Measurements from ENCODE around the gene CBLC. TPM values are rescaled to one million over a fixed set of nuclear protein-coding genes. Genes with fewer than 3 reads are reported as not detected.
"Not testable (repeated sequence)": the region's sequence is repeated elsewhere in the genome, so short reads cannot be mapped to it uniquely, and the experiment has no call there.

CBLC gene
- total RNA-seq, 1 experiment from 2014 or later, result 25.4 TPM

GRCh38 chr19:44822670-44823372 lies 45.1 kb downstream of the CBLC start:
- Histone ChIP-seq H3K36me3 (ENCODE audit: low read depth, low read length) (no peaks in the 10 kb centered on the region), H3K9me3 (ENCODE audit: low read length) (no peaks in the 10 kb centered on the region), H3K4me3 (ENCODE audit: low read length) (no peak overlapping the region), H3K79me2 (ENCODE audit: low read length) (no peaks in the 10 kb centered on the region), H3K9me2 (replicated peaks; ENCODE audit: low read length) (no peaks in the 10 kb centered on the region), H3K9ac (ENCODE audit: low read length) (no peak overlapping the region), H3K27me3 (ENCODE audit: low read length) (no peaks in the 10 kb centered on the region), H2AFZ (ENCODE audit: low read length) (no peak overlapping the region), H4K20me1 (ENCODE audit: low read length) (no peaks in the 10 kb centered on the region), H3F3A (ENCODE audit: low read length, unreplicated experiment) (no peaks in the 10 kb centered on the region), H3K4me2 (ENCODE audit: low read length) (no peak overlapping the region), H3K27ac (ENCODE audit: low read length) (no peak overlapping the region), H3K4me1 (ENCODE audit: insufficient read depth, low read length) (no peaks in the 10 kb centered on the region)
- TF ChIP-seq EZH2phosphoT487 (IDR thresholded peaks at IDR 0.05; ENCODE audit: borderline replicate concordance, low read length) (no peak), EZH2 (IDR thresholded peaks at IDR 0.05; ENCODE audit: low read length, unreplicated experiment) (no peak)
- TF ChIP-seq, protein P1, sequence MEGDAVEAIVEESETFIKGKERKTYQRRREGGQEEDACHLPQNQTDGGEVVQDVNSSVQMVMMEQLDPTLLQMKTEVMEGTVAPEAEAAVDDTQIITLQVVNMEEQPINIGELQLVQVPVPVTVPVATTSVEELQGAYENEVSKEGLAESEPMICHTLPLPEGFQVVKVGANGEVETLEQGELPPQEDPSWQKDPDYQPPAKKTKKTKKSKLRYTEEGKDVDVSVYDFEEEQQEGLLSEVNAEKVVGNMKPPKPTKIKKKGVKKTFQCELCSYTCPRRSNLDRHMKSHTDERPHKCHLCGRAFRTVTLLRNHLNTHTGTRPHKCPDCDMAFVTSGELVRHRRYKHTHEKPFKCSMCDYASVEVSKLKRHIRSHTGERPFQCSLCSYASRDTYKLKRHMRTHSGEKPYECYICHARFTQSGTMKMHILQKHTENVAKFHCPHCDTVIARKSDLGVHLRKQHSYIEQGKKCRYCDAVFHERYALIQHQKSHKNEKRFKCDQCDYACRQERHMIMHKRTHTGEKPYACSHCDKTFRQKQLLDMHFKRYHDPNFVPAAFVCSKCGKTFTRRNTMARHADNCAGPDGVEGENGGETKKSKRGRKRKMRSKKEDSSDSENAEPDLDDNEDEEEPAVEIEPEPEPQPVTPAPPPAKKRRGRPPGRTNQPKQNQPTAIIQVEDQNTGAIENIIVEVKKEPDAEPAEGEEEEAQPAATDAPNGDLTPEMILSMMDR (conservative IDR thresholded peaks at IDR 0.05; ENCODE audit: low read depth, low read length), result no peak
- intact Hi-C loops (cut with micrococcal nuclease), result no loop called here
- CTCF ChIA-PET, result no interaction called here
- no peak for DNase-seq
- ATAC-seq, result no peak
- POLR2A ChIA-PET (ENCODE audit: unreplicated experiment), result no interaction called here
- no TSS peak for BruUV-seq (replicated peaks)

- H3K27ac ChIP-seq (ENCODE audit: low read length), result no peak overlapping the region
- H3K36me3 ChIP-seq (ENCODE audit: low read depth, low read length), result no peaks in the 10 kb centered on the region
- ATAC-seq, result no peak
- no peak overlapping the region for H3K4me2 ChIP-seq (ENCODE audit: low read length)
- H3K9ac ChIP-seq (ENCODE audit: low read length), result no peak overlapping the region
- no peaks in the 10 kb centered on the region for H4K20me1 ChIP-seq (ENCODE audit: low read length)
- no TSS peak for BruUV-seq (replicated peaks)
- no peak for TF ChIP-seq EZH2 (IDR thresholded peaks at IDR 0.05; ENCODE audit: low read length, unreplicated experiment)
- intact Hi-C loops (cut with micrococcal nuclease), result no loop called here
- H3K4me3 ChIP-seq (ENCODE audit: low read length), result no peak overlapping the region
- H3K9me2 ChIP-seq (replicated peaks; ENCODE audit: low read length), result no peaks in the 10 kb centered on the region
- H3K79me2 ChIP-seq (ENCODE audit: low read length), result no peaks in the 10 kb centered on the region
- no peaks in the 10 kb centered on the region for H3K27me3 ChIP-seq (ENCODE audit: low read length)
- DNase-seq, result no peak
- ChIA-PET POLR2A (ENCODE audit: unreplicated experiment) (no interaction called here), CTCF (no interaction called here)
- H3K9me3 ChIP-seq (ENCODE audit: low read length), result no peaks in the 10 kb centered on the region
- H3F3A ChIP-seq (ENCODE audit: low read length, unreplicated experiment), result no peaks in the 10 kb centered on the region
- no peaks in the 10 kb centered on the region for H3K4me1 ChIP-seq (ENCODE audit: insufficient read depth, low read length)
- H2AFZ ChIP-seq (ENCODE audit: low read length), result no peak overlapping the region
Observed at GRCh38 chr19:44823373-44823698, 45.6 kb downstream of the CBLC start.

DNA sequence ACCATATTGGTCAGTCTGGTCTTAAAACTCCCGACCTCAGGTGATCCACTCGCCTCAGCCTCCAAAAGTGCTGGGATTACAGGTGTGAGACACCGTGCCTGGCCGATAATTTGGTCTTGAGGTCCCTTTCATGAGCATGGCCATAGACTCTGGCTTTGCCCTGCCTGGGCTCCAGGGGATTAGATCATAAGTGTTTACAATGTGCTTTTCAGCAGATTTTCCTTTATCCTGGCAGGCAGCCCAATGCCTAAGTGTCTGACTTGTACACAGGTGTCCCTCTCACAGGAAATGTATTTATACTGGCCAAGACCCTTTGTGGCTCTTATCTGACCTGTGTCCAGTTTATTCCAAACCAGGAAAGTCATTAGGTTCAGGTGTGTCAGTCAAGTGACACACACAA lies 47.1 kb downstream of the CBLC start:
- Histone ChIP-seq H3K4me3 (ENCODE audit: low read length) (no peak overlapping the region), H4K20me1 (ENCODE audit: low read length) (no peaks in the 10 kb centered on the region), H3K4me1 (ENCODE audit: insufficient read depth, low read length) (no peaks in the 10 kb centered on the region), H3K9me2 (replicated peaks; ENCODE audit: low read length) (no peaks in the 10 kb centered on the region), H3K27ac (ENCODE audit: low read length) (no peak overlapping the region), H3K27me3 (ENCODE audit: low read length) (no peaks in the 10 kb centered on the region), H3K4me2 (ENCODE audit: low read length) (no peak overlapping the region), H3K9me3 (ENCODE audit: low read length) (no peaks in the 10 kb centered on the region), H3K9ac (ENCODE audit: low read length) (no peak overlapping the region), H2AFZ (ENCODE audit: low read length) (no peak overlapping the region), H3K79me2 (ENCODE audit: low read length) (no peaks in the 10 kb centered on the region), H3F3A (ENCODE audit: low read length, unreplicated experiment) (no peaks in the 10 kb centered on the region), H3K36me3 (ENCODE audit: low read depth, low read length) (no peaks in the 10 kb centered on the region)
- ATAC-seq, result peak; percentile 22; the same call in 1 of the 2 replicates
- CTCF ChIA-PET, result no interaction called here
- intact Hi-C loops (cut with micrococcal nuclease), result no loop called here
- POLR2A ChIA-PET (ENCODE audit: unreplicated experiment), result no interaction called here
- TF ChIP-seq EZH2phosphoT487 (IDR thresholded peaks at IDR 0.05; ENCODE audit: borderline replicate concordance, low read length), result no peak
- TF ChIP-seq, protein P1 (conservative IDR thresholded peaks at IDR 0.05; ENCODE audit: low read depth, low read length), result no peak
- no peak for TF ChIP-seq EZH2 (IDR thresholded peaks at IDR 0.05; ENCODE audit: low read length, unreplicated experiment)
- BruUV-seq (replicated peaks), result no TSS peak
- peak; percentile 35 for DNase-seq

- H3K27me3 ChIP-seq (ENCODE audit: low read length); H3K79me2 ChIP-seq (ENCODE audit: low read length); H3K9ac ChIP-seq (ENCODE audit: low read length); H3K36me3 ChIP-seq (ENCODE audit: low read depth, low read length); CTCF ChIA-PET; H3K9me3 ChIP-seq (ENCODE audit: low read length); H3F3A ChIP-seq (ENCODE audit: low read length, unreplicated experiment); H3K9me2 ChIP-seq (replicated peaks; ENCODE audit: low read length); ATAC-seq; H3K4me3 ChIP-seq (ENCODE audit: low read length); H2AFZ ChIP-seq (ENCODE audit: low read length); POLR2A ChIA-PET (ENCODE audit: unreplicated experiment); H3K27ac ChIP-seq (ENCODE audit: low read length); H3K4me2 ChIP-seq (ENCODE audit: low read length); H4K20me1 ChIP-seq (ENCODE audit: low read length); intact Hi-C loops (cut with micrococcal nuclease); DNase-seq; H3K4me1 ChIP-seq (ENCODE audit: insufficient read depth, low read length); BruUV-seq (replicated peaks): not testable (repeated sequence)
Observed at GRCh38 chr19:44832875-44833274, 55.2 kb downstream of the CBLC start.

- H3K79me2 ChIP-seq (ENCODE audit: low read length); H2AFZ ChIP-seq (ENCODE audit: low read length); ATAC-seq; DNase-seq; H3F3A ChIP-seq (ENCODE audit: low read length, unreplicated experiment); H3K27me3 ChIP-seq (ENCODE audit: low read length); H4K20me1 ChIP-seq (ENCODE audit: low read length); H3K4me3 ChIP-seq (ENCODE audit: low read length); H3K9me3 ChIP-seq (ENCODE audit: low read length); H3K27ac ChIP-seq (ENCODE audit: low read length); H3K9ac ChIP-seq (ENCODE audit: low read length); intact Hi-C loops (cut with micrococcal nuclease); H3K4me1 ChIP-seq (ENCODE audit: insufficient read depth, low read length); CTCF ChIA-PET; H3K36me3 ChIP-seq (ENCODE audit: low read depth, low read length); H3K9me2 ChIP-seq (replicated peaks; ENCODE audit: low read length); BruUV-seq (replicated peaks); H3K4me2 ChIP-seq (ENCODE audit: low read length); POLR2A ChIA-PET (ENCODE audit: unreplicated experiment): not testable (repeated sequence)
Observed at GRCh38 chr19:44834399-44834798, 56.7 kb downstream of the CBLC start.
